ENCODE measurements around the gene TSHZ2.

TSHZ2 gene

GRCh38 chr20:53073636-53074415, 101.7 kb downstream of the TSHZ2 start:
- TF ChIP-seq, protein P1, sequence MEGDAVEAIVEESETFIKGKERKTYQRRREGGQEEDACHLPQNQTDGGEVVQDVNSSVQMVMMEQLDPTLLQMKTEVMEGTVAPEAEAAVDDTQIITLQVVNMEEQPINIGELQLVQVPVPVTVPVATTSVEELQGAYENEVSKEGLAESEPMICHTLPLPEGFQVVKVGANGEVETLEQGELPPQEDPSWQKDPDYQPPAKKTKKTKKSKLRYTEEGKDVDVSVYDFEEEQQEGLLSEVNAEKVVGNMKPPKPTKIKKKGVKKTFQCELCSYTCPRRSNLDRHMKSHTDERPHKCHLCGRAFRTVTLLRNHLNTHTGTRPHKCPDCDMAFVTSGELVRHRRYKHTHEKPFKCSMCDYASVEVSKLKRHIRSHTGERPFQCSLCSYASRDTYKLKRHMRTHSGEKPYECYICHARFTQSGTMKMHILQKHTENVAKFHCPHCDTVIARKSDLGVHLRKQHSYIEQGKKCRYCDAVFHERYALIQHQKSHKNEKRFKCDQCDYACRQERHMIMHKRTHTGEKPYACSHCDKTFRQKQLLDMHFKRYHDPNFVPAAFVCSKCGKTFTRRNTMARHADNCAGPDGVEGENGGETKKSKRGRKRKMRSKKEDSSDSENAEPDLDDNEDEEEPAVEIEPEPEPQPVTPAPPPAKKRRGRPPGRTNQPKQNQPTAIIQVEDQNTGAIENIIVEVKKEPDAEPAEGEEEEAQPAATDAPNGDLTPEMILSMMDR (conservative IDR thresholded peaks at IDR 0.05; ENCODE audit: low read length), result no peak
- DNase-seq (ENCODE audit: low read depth), result no peak
- H3K4me3 ChIP-seq (ENCODE audit: low read length), result no peak overlapping the region

DNA sequence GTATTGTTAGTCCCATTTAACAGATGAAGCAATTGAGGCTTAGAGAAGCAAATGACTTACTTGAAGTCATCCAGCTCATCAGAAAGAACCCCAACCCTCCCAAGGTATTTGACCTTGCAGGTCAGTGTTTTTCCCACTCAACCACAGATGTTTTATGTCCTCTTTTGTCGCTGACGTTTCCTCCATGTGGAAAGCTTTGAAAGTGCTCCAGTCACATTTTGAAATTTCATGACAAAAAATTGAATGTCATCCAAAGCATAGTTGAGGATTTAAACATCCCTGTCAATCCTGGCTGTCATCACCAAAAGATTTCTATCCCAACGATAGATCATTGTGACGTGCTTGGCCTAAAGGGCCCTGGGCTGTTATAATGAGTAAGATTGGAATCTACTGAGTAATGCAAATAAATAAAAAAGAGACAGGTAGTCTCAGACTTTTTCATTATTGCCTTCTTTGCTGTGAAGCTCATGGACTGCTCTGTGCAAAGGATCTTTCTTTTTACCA, 102.7 kb downstream of the TSHZ2 start:
- TF ChIP-seq, protein P1 (conservative IDR thresholded peaks at IDR 0.05; ENCODE audit: low read length), result no peak
- peak; percentile 91 for DNase-seq (ENCODE audit: low read depth)
- no peak overlapping the region for H3K4me3 ChIP-seq (ENCODE audit: low read length)

DNA sequence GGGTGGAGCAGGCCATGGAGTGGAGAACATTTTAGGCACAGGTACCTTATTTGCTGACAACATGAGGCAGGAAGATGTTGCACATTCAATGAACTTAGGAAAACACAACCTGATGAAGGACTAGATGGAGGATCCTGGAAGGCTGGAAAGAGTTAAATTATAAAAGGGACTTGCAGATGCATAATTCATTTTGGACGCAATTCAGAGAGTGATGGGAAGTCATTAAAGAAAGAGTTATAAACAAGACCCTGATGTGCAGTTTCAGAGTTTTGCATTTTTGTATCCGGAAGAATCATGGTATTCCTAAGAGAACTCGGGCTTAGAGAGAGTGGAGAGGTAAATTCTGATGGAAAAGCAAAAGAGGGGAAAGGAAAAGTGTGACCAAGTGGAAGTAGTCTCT, 104.5 kb downstream of the TSHZ2 start:
- TF ChIP-seq, protein P1 (conservative IDR thresholded peaks at IDR 0.05; ENCODE audit: low read length), result no peak
- no peak for DNase-seq (ENCODE audit: low read depth)
- H3K4me3 ChIP-seq (ENCODE audit: low read length), result no peak overlapping the region

DNA sequence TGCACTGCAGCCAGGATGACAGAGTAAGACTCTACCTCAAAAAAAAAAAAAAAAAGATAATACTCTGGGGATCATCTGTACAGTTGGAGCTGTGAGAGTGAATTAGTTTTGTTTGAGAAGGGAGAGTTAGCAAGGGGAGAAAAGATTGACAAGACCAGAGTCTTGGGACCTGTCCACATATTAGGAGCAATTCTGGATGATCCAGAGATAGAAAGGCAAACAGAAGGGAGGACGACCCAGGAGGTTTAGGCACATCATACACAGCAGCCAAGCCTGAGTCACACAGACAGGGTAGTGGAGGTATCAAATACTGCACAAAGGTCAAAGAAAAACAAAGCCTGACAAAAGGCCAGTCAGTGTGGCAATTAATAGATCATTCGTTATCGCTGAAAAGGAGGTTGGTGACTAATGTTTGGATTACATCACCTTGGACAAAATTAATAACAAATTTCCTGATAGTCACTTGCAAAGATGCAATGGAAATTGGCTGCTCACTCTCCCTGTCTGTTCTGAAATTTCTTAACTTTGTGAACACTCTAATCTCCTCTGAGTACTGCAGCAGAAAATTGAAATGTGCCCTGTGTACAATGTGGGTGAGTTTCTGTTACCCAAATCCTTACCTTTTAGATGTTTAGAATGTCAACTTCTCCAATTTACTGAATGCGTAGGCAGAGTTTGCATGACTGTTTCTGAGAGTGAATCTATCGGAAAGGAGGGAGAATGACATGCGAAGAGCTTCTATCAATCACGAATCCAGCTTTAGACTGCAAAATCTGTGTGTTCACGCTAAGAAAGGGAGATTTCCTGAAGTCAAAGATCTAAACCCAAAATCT, 105.4 kb downstream of the TSHZ2 start:
- DNase-seq (ENCODE audit: low read depth), result peak; percentile 39
- no peak overlapping the region for H3K4me3 ChIP-seq (ENCODE audit: low read length)
- TF ChIP-seq, protein P1 (conservative IDR thresholded peaks at IDR 0.05; ENCODE audit: low read length), result no peak

DNA sequence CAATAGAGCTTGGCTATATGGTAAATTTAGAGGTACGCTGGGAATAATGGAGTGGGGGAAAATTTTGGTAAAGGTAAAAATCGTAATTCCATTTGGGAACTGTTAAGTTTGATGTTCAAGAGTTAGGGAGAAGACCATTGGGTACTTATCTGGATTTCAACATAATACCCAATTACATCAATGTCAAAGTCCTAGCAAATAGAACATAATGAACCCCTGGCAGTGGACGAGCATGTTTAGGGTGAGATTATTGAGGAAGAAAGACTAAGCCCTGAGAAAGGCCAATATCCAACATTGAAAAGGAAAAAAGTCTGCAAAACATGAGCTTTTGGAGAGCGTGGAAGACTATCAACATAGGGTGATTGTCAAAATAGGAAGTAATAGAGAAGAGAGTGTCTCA, 106.6 kb downstream of the TSHZ2 start:
- TF ChIP-seq, protein P1 (conservative IDR thresholded peaks at IDR 0.05; ENCODE audit: low read length), result no peak
- DNase-seq (ENCODE audit: low read depth), result no peak
- no peak overlapping the region for H3K4me3 ChIP-seq (ENCODE audit: low read length)

DNA sequence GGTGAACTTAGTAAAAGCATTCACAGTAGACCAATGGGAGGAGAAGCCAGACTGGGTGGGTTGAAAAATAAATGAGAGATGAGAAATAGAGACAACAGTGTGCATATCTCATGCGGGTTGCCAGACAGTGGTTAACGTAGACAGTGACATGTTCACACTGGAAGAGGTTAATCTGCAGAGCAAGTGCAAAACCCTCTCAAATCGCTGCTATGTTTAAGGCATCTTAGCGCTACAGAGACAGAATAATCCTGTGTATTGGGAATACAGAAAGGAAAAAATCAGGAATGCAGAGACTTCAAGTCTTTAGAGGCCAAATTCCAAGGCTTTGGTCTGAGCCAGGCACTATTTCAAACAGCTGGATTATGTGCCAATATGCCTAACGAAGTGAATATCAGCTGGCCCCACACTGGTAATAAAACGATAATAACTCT, 107.1 kb downstream of the TSHZ2 start:
- peak; percentile 29 for DNase-seq (ENCODE audit: low read depth)
- TF ChIP-seq, protein P1 (conservative IDR thresholded peaks at IDR 0.05; ENCODE audit: low read length), result no peak
- H3K4me3 ChIP-seq (ENCODE audit: low read length), result no peak overlapping the region
